Ovary (tissue), 3 donors: ENCODE results near the gene ZNF853.

Experiments
- CTCF ChIP-seq, 3 donors: fragments of 450-650 bp in 2 of 3; fragments of 200-600 bp in 1 of 3; IDR thresholded peaks; one replicate each; pipeline versions ENCODE4 v1.5.1 to v1.8.0; 2016 to 2022; ENCODE audit warnings: antibody characterized with exemption in 3 of 3, mild to moderate bottlenecking in 1 of 3
- EP300 ChIP-seq: sonication (generic); formaldehyde crosslinking; IDR thresholded peaks from one replicate; pipeline ENCODE4 v1.6.1; 2017; ENCODE audit warnings: antibody characterized with exemption
- POLR2A ChIP-seq: fragments of 450-650 bp; IDR thresholded peaks from one replicate; pipeline ENCODE4 v1.6.1; 2017; ENCODE audit warnings: antibody characterized with exemption, mild to moderate bottlenecking, moderate library complexity
- donor health status: DM: no; HTN: no; CAD: no.

- TF ChIP-seq CTCF (IDR thresholded peaks at IDR 0.05) (no peak), POLR2A (no peak), EP300 (no peak)
These were observed 29.3 kb downstream of the ZNF853 start for GRCh38 chr7:6644728-6645127.
